GM04504 (cell line): ENCODE results near the gene RUBCNL.
"Not testable (repeated sequence)": the region's sequence is repeated elsewhere in the genome, so short reads cannot be mapped to it uniquely, and the experiment has no call there.

ENCODE experiments used
- DNase-seq: peaks from one replicate; pipeline ENCODE4 v3.0.0-alpha.2; 2012; ENCODE audit warnings: low read depth

RUBCNL gene

DNA sequence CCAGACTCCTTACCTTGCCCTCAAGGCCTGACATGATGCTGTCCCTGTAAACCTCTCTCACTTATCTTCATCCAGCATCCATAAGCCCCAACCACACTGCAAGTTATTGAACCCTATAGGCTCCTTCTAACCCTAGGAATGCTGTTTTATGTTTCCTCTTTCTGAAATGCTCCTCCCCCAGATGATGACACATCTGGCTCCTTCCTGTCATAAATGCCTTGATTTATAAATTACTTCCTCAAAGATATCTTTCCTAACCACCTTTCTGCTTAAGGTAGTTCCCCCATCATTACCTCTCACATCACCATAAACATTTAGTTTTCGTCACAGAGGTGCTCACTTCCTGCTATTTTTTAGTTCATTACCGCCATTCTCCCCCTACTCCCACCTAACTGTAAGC is 12.3 kb downstream of the RUBCNL start:
- DNase-seq, result no peak

- DNase-seq, result no peak
These were observed 13.4 kb downstream of the RUBCNL start for GRCh38 chr13:46373623-46374022.

DNA sequence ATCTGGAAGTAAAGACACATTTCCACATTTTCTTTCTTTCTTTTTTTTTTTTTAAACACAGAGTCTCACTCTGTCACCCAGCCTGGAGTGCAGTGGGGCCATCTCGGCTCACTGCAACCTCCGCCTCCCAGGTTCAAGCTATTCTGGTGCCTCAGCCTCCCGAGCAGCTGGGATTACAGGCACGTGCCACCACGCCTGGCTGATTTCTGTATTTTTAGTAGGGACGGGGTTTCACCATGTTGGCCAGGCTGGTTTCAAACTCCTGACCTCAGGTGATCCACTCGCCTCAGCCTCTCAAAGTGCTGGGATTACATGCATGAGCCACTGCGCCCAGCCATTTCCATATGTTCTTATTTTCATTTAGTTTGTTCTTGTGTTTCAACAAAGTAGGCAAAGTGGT is 14.1 kb downstream of the RUBCNL start:
- not testable (repeated sequence) for DNase-seq

DNA sequence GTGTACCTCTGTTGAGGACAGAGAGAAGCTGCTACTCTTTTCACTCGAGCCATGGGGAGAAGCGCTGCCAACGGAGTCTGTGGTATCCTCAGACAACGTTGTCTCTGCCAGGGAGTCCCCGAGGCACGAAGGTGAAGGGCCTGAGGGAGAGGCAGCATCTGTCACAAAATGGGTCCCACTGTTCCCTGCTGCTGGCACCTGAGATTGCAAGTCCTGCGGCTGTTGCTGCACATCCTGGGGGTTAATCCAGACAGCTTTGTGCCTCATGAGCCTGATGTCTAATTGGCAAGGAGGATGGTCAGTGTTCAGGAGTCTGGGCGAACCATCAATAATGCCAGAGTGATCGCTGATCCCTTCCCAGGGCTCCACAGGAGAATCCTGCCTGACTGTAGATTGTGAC is 15.0 kb downstream of the RUBCNL start:
- DNase-seq, result no peak

DNA sequence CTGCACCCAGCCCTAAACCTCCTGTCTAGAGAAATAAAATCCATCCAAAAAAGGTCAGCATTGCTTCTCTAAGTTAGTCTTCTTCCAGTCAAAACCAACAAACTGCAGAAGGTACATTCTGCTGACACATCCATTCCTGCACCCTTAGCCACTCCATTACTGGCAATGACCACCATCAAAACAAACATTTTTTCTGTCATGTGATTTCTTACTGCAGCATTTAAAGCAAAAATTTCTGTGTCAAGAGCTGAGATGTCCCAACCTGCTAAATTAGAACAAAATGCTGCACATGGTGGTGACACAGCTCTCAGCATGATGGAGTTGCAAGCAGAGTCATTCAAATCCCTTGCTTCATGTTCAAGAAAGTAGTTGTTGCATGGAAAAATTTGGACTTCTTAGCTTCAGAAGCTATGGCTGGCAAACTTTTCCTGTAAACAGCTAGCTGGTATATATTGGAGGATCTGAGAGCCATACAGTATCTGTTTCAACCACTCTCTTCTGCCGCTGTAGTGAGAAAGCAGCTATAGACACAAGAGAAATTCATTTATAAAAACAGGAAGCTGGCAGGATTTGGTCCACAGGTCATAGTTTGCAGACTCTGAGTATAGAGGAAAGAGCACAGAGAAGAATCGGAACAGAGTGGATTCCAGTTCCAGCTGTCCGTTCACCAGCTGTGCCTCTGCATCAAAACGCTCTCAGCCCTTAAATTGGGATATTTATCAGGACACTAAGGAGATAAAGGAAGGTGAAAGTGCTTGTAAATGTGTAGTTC is 17.4 kb downstream of the RUBCNL start:
- DNase-seq, result peak; percentile 57

- DNase-seq, result no peak
These were observed 19.3 kb downstream of the RUBCNL start for GRCh38 chr13:46367617-46368327.

DNA sequence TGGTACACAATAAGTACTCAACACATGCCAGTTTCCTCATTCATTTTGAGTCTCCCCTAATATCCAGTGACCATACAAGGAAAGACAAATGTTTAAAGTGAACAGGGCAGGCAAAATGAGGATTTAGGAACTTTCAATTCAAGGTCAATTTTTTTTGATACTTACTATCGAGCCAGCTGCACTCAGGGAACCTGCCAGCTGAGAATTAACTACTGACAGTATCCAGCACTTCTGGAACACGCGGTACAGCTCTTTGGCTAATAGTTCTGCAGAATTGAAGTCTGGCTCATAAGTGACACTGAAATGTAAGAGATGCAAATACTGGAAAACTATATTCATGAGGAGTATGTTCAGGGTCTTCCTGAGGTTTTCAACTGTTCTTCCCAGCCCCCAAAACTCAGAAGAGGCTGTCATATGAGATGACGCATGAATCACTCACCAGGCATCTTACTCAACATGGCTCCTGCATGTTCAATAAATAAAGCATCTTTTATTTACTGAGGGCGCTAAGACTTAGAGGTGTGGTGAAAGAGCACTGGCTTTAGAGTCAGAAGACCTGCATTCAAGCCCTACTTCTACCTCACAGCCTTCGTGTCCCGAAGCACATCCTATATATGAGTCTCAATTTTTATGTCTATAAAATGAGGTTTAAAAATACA is 25.6 kb downstream of the RUBCNL start:
- no peak for DNase-seq

DNA sequence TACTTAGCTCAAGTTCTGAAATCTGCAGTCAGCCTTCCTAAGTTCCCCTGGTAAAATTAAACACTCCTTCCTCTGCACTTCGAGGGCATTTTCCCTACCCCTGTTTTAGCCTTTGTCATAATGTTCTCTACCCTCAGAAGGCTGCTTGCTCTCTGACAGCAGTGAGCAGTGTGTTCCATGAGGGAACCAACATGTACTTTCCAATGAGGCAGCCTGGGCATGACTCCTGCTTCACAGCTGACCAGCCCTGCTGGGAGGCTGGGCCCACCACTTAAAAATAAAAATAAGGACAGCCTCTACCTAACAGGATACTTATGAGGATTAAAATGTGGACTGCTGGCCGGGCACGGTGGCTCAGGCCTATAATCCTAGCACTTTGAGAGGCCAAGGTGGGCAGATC is 26.4 kb downstream of the RUBCNL start:
- DNase-seq, result no peak

GRCh38 chr13:46359714-46360113 is 27.3 kb downstream of the RUBCNL start:
- DNase-seq, result peak; percentile 35

GRCh38 chr13:46355901-46356590 is 31.0 kb downstream of the RUBCNL start:
- DNase-seq, result no peak

- no peak for DNase-seq
These were observed 32.0 kb downstream of the RUBCNL start for GRCh38 chr13:46355088-46355468.

DNA sequence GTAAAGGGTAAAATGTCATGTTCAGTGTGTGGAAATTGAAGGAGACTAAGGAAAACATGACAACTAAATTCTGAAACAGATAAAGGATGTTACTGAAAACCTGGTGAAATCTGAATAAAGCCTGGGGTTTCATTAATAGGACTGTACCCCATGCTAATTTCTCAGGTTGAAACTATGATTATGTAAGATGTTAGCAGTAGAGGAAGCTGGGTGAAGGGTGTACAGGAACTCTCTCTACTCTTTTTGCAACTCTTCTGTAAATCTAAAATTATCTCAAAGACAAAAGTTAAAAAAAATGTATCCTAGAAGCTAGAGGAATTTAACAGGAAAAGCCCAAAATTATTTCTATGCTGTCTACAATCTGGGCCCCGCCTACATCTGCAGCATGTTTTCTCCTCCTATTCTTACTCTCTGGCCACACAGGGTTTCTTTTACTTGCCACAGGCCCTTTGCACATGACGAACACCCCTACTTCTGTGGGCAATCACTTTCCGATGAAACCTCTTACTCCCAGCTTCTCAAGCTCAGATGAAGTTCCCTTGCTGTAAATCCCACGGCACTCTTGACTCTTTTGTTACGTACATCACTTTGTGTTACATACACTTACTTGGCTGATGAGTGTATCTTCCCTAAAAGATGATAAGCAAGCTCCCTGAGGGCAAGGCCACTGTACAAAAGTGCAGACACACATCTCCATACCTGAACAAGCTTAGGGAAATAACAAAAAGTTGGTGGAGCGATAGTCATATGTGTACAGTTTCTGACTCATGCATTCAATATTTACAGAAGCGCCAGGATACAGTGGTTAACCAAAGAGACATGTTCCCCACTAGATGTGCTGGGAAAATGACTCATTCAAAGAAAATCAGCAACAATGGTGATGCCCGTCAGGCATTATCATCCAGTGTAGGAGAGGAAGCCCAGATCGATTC is 32.6 kb downstream of the RUBCNL start:
- DNase-seq, result peak; percentile 89

- no peak for DNase-seq
These were observed 34.2 kb downstream of the RUBCNL start for GRCh38 chr13:46352805-46353204.

GRCh38 chr13:46350003-46350402 is 37.0 kb downstream of the RUBCNL start:
- no peak for DNase-seq

DNA sequence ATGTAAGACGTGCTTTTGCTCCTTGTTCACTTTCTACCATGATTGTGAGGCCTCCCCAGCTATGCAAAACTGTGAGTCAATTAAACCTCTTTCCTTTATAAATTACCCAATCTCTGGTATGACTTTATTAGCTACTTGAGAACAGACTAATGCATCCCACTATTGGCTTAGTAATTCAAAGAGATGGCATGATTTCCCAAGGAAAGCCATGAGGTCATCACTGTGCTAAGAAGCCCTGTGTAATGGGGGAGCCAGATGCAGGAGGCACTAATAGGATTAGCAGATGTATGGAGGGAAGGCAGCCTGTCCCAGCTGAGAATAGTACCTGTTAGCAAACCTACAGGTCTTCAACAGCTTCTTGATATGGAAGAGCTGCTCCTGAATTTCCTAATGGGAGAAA is 38.1 kb downstream of the RUBCNL start:
- no peak for DNase-seq

DNA sequence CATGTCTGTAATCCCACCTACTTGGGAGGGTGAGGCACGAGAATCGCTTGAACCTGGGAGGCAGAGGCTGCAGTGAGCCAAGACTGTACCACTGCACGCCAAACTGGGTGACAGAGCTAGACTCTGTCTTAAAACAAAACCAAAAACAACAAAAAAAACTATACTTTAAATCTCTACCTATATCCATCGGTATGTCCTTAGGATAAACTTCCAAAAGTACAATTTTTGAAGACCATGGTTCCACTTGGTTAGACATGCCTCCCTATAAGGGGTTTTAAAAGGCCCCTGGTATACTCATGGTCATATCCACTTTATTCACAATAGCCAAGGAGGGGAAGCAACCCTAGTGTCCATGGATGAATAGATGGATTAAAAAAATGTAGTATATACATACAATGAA is 39.8 kb downstream of the RUBCNL start:
- DNase-seq, result no peak

- no peak for DNase-seq
These were observed 41.2 kb downstream of the RUBCNL start for GRCh38 chr13:46345866-46346265.

DNA sequence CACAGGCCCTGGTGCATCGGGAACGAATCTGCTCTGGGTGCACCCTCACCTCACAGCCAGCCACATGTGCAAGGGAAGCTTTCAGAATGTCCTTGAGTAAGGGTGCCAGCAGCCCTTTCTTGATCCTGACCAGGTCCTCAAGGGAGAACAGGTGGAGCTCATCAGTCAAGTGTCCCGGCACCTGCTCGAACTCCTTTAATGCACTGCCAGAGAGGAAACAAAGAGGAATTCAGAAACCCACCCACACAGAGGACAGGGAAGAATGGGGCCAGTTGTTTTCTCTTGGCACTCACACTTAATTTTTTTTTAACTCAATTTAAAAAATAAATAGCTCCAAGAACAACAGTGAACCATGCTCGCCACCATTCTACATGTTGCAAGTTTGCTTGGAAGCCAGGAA is 41.7 kb downstream of the RUBCNL start:
- DNase-seq, result no peak

DNA sequence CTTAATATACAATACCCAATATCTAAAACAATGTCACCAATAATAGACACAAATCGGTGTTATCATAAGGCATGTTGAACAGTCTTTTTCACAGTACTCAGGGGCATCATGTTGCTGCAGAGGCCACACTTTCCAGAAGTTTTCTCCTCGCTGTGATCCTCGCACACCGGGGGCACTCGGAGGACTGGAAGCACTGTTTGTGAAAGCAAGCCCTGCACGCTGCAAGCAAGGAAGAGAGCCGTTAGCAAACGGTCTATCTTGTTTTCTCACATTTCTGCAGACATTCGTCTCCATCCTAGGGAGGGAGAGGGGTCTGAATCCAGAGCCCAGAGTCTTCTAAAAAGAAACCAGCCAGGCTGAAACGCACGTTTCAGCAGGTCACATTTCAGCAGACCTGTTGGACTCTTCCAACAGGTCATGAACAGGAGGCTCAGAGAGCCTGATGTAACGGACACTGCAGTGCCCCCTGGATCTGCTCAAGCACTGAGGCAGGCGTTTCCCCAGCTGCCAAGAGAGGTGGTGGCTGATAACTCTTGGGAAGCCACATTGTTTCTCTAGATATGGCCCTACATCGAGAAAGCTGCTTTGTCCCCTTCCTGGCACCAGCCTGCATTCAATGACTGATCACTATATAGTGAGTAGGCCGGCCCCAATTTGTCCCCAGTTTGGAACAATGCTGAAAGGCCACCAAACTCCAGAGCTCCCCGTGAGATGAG is 43.6 kb downstream of the RUBCNL start:
- no peak for DNase-seq

DNA sequence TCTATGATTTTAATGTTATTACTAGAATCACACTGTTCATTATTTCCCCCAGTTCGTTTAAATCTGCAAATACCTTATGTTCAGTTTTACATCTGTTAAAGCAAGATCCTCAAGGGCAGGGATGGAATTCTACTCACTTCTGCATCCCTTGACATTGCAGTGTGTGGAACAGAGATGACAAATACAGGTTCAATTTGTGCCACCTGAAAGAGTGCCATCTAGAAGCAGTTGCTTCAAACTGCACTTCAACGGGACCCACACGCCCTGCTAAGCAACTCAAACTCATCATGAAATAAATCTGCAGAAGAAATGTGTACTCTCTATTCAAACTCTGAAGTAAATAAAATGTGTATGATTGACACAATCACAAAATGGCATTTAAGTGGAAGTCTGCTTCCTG is 44.5 kb downstream of the RUBCNL start:
- DNase-seq, result no peak
